Kidney tubule cell (primary cell): Measurements from ENCODE around the gene NDUFB4.
"Not testable (repeated sequence)": the region's sequence is repeated elsewhere in the genome, so short reads cannot be mapped to it uniquely, and the experiment has no call there.

ENCODE experiments used
- DNase-seq: peaks from one replicate; pipeline ENCODE4 v3.0.0-alpha.2; 2018; ENCODE audit warnings: low spot score

NDUFB4 gene

DNA sequence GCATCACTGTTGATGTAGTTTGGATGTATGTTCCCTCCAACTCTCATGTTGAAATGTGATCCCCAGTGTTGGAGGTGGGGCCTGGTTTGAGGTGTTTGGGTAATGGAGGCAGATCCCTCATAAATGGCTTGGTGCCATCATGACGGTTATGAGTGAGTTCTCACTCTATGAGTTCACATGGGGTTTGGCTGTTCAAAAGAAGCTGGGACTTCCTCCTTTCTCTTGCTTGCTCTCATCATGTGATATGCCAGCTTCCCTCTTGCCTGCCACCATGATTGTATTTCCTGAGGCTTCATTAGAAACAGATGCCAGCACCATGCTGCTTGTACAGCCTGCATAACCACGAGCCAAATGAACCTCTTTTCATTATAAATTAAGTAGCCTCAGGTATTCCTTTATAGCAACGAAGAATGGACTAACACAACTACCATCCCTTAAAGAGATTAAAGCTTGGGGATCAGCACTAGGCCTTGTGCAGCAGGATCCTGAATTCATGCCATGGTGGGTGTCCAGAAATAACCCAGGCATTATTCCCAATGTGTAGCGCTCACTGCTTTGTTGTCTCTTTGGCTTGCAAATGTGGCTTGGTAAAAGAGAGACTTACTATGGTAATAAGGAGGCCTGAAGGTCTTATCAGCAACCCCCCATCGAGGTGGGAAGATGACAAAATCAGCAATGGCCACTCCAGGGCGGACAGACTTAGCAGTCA, 41.9 kb downstream of the NDUFB4 start:
- no peak for DNase-seq

- not testable (repeated sequence) for DNase-seq
Measured at GRCh38 chr3:120638820-120639219, 42.7 kb downstream of the NDUFB4 start.

GRCh38 chr3:120640231-120640630, 44.1 kb downstream of the NDUFB4 start:
- DNase-seq: no peak

DNA sequence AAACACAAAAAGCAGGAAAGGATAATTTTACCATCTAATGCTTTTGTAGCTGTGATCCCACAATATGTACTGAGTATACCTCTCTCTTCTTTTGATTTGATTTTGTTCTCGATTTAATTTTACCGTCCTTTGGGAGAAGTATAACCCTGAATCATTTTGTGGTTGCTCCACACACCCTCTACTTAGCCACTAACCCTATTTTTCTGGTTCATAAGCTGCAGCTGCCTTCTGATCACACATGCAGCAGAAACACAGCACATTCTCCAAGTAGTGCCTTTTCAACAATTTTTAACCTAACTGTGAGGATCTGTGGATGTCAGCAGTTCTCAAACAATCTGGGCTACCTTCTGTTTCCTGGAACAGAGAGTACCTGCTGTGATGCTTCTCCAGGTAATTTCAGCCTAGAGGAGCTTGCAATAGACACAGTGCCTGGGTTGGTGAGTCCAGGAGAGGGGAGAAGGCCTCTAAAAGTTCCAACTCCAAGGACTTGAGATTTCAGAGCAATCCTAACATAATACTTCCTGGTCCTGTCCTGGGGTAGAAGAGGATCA, 45.6 kb downstream of the NDUFB4 start:
- no peak for DNase-seq

DNA sequence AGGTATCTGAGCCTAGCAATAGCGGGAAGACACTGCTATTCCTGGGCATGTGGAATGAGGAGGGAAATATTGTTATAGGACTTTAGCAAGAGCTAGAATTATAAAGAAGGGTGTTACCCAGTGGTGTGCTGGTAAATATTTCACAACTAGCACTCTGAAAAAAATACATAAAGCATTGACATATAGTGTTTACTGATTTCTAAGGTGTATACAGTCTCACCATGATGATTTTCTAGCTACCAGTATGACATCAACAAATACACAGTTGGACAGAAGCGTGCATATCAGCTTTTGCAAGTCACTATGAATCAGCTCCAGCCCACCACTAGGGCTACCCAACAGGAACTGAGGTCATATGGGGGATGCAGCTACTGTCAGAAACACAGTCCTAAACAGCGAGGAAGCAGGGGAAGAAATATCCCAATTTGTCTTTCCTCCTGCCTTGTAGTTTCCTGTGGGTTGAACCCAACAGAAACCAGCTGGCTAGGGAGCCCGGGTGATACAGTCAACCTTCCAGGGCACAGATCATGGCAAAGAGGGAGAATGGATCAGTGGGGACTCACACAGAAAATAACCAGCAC, 46.3 kb downstream of the NDUFB4 start:
- no peak for DNase-seq

DNA sequence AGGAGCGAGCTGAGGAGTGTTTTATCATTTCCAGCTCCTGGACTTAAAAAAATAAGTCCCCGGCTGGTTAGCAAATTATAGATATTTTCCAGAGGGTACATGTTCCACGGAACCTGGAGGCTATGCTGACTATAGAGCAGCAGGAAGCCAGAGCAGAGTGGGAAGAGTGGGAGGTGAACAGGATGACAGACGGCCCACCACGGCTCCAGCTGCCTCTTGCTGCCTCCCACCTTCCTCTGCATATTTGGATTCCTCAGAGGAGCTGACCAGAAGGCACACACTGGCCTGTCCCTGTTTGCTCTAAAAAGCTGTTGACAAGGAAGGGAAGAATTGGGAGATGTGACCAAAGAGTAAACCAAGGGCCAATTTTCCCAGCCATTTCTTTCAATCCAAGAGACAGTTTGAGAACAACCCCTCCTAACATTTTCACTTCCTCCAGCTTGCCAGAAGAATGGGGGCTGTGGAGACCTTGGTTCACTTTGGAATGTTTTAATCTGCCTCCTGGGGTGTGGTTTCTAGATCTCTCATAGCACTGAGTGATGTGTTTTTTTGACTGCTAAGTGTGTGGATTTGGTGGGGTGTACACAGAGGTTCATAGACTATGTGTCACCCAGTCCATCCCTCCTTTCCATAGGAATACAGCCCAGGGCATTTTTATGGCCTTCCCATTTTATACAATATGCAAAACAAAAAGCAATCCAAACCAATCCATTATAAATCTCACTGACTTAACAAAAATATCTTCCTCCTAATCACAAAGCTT, 49.1 kb downstream of the NDUFB4 start:
- no peak for DNase-seq

DNA sequence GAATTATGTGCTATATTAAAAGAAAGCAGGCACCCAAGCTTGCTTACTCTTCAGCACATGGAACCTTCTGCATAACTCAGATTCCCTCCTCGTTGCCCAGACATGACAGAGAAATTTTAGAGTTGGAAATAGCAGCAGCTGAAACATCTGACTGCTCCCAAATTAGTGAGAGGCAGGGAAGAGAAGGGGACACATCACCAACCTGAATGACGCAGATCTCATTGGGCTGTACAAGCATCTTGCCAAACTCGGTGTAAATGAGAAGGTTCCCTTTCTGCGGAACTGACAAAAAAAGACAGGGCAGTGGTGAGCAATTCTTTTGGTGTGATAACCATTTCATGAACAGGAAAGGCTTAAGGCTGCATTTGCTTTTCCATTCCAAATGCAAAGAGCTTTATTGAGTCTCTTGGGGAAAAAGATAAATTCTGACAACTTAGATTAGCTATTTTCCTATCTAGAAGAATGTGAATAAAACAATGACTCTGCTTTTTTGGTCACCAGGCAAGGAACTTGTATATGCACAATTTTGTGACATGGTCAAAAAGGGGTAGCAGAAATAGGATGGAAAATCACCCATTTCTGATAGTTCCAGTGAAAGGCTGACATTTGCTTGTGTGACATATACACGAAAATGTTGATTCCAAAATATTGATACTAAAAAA, 50.8 kb downstream of the NDUFB4 start:
- no peak for DNase-seq

- no peak for DNase-seq
Measured at GRCh38 chr3:120648290-120648689, 52.2 kb downstream of the NDUFB4 start.

DNA sequence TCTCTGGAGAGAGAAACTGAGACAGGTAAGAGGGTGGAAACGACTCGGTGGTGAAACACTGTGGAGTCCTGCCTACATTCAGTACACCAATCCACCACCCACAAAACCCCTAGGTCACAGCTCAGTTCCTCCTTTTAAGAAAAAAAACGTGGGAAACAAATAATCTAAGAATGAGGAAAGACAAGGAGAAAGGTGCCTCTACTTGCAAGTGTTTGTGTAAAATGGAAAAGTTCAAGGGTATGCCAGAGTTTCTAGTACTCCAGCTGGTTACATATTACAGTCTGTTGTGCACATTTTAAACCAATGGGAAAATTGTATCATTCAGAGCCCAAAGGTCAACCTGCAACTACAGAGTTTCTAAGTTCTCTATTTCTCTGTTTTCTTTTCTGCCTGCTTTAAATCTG, 53.7 kb downstream of the NDUFB4 start:
- DNase-seq: no peak

GRCh38 chr3:120650311-120650710, 54.2 kb downstream of the NDUFB4 start:
- DNase-seq: no peak
